Gastrocnemius medialis (tissue), 4 donors: Measurements from ENCODE around the gene SVOPL. TPM values are rescaled to one million over a fixed set of nuclear protein-coding genes. Genes with fewer than 3 reads are reported as not detected.

ENCODE experiments used
- ATAC-seq, 2 donors: fragments of 150-250 bp; one replicate each; pipeline ENCODE4 v1.9.1; 2016
- DNase-seq, 2 donors: peaks; one replicate each; pipeline ENCODE4 v3.0.0-alpha.2; 2019
- H3K27ac ChIP-seq, 4 donors: fragments of 200-600 bp; sonication (generic); 1 replicate in 1 of 4; 2 replicates in 3 of 4; pipeline ENCODE4 v1.5.1; 2016 to 2018; ENCODE audit warnings: mild to moderate bottlenecking in 2 of 4, moderate library complexity in 1 of 4
- H3K27me3 ChIP-seq, 3 donors: fragments of 200-600 bp; sonication (generic) in 2 of 3; 1 replicate in 1 of 3; 2 replicates in 2 of 3; pipeline versions ENCODE4 v1.5.1 to v1.6.0; 2016 to 2019; ENCODE audit warnings: mild to moderate bottlenecking in 1 of 3, moderate library complexity in 1 of 3
- H3K36me3 ChIP-seq, 2 donors: fragments of 200-600 bp; sonication (generic) in 1 of 2; one replicate each; pipeline ENCODE4 v1.5.1; 2017 to 2018
- H3K4me1 ChIP-seq, 2 donors: fragments of 200-600 bp; sonication (generic) in 1 of 2; one replicate each; pipeline ENCODE4 v1.5.1; 2016 to 2017; ENCODE audit warnings: mild to moderate bottlenecking in 2 of 2
- H3K4me3 ChIP-seq, 4 donors: fragments of 200-600 bp; sonication (generic) in 3 of 4; 1 replicate in 1 of 4; 2 replicates in 3 of 4; pipeline ENCODE4 v1.5.1; 2016 to 2019; ENCODE audit warnings: mild to moderate bottlenecking in 2 of 4
- H3K9me3 ChIP-seq, 3 donors: fragments of 200-600 bp; sonication (generic) in 2 of 3; 1 replicate in 1 of 3; 2 replicates in 2 of 3; pipeline ENCODE4 v1.5.1; 2016 to 2019
- CTCF ChIP-seq, 5 experiments: fragments of 450-650 bp in 3 of 5; fragments of 200-600 bp in 2 of 5; sonication (generic) in 2 of 5; IDR thresholded peaks in 4 of 5; conservative IDR thresholded peaks in 1 of 5; 1 replicate in 4 of 5; 2 replicates in 1 of 5; pipeline ENCODE4 v1.5.1; 2016 to 2019; ENCODE audit warnings: antibody characterized with exemption in 5 of 5, mild to moderate bottlenecking in 3 of 5, moderate library complexity in 3 of 5
- POLR2A ChIP-seq, 2 donors: fragments of 450-650 bp; IDR thresholded peaks; one replicate each; pipeline ENCODE4 v1.6.1; 2017; ENCODE audit warnings: antibody characterized with exemption in 2 of 2, mild to moderate bottlenecking in 2 of 2, moderate library complexity in 2 of 2
- in situ Hi-C, 4 donors: fragments of 200-750 bp; cut with MboI; loops; one replicate each; pipeline versions ENCODE4 v1.15.0 to v1.8.0; 2017; ENCODE audit warnings: low sequenced_read_pairs in 4 of 4
- intact Hi-C: fragments of 100-400 bp; cut with DNase I; formaldehyde crosslinking; loops from one replicate; pipeline ENCODE4 v1.15.1; 2023; ENCODE audit warnings: low total_unique reads
- total RNA-seq, 4 donors: library from RNA; depleted of rRNA; stranded (reverse); fragments of >200 nt; gene quantifications; one replicate each; pipeline versions ENCODE4 v1.1.0 to v1.2.3, GENCODE V29; 2016

SVOPL gene
- total RNA-seq, 4 donors from 2014 or later: not detected

DNA sequence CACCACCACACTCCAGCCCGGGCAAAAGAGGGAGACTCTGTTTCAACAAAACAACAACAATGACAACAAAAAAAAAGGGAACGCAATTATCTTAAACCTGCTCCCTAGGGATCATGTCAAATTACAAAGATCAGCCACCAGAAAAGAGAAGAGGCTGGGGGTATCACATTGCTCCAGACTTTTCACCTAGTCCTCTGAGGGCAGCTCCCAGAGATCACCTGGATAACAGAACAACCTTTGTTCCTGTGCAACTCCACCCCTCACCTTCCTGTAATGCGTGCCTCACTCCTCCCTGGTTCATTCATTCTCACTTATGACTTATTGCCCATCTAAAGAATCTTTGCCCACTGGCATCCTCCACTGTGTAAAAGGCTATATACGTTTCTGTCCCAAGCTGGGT is 31.8 kb downstream of the SVOPL start:
- intact Hi-C loops (no loop called here), in situ Hi-C loops (no loop called here)
- ATAC-seq: no peak
- no peaks in the 10 kb centered on the region for H3K9me3 ChIP-seq
- no peak overlapping the region for H3K4me3 ChIP-seq
- no peak for DNase-seq
- TF ChIP-seq CTCF (IDR thresholded peaks at IDR 0.05 in 4 of 5, conservative IDR thresholded peaks at IDR 0.05 in 1 of 5) (no peak), POLR2A (IDR thresholded peaks at IDR 0.05) (no peak)
- peaks cover 0 to 5% (median 5%) of the 10 kb centered on the region in 3 donors for H3K27me3 ChIP-seq
- H3K36me3 ChIP-seq: no peaks in the 10 kb centered on the region
- H3K4me1 ChIP-seq: no peaks in the 10 kb centered on the region
- H3K27ac ChIP-seq: no peak overlapping the region

DNA sequence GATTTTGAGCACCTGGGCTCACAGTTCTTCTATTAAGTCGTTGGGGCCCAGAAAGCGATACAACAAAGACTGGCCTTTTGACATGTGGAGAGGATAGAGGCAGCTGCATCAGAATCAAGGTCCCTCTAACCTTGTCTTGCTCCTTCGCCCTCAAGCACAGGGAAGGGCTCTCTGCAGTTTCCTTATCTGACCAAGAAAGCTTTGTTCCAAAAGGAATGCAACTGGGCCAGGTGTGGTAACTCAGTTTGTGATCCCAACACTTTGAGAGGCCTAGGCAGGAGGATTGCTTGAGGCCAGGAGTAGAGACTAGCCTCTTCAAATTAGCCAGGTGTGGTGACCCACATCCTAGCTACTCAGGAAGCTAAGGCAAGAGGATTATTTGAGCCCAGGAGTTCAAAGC is 32.2 kb downstream of the SVOPL start:
- peaks cover 0 to 9% (median 5%) of the 10 kb centered on the region in 3 donors for H3K27me3 ChIP-seq
- no peak overlapping the region for H3K27ac ChIP-seq
- TF ChIP-seq POLR2A (IDR thresholded peaks at IDR 0.05) (no peak), CTCF (IDR thresholded peaks at IDR 0.05 in 4 of 5, conservative IDR thresholded peaks at IDR 0.05 in 1 of 5) (no peak)
- no peaks in the 10 kb centered on the region for H3K36me3 ChIP-seq
- no peak for ATAC-seq
- no peaks in the 10 kb centered on the region for H3K4me1 ChIP-seq
- no peaks in the 10 kb centered on the region for H3K9me3 ChIP-seq
- H3K4me3 ChIP-seq: no peak overlapping the region
- no peak for DNase-seq
- intact Hi-C loops (no loop called here), in situ Hi-C loops (no loop called here)

DNA sequence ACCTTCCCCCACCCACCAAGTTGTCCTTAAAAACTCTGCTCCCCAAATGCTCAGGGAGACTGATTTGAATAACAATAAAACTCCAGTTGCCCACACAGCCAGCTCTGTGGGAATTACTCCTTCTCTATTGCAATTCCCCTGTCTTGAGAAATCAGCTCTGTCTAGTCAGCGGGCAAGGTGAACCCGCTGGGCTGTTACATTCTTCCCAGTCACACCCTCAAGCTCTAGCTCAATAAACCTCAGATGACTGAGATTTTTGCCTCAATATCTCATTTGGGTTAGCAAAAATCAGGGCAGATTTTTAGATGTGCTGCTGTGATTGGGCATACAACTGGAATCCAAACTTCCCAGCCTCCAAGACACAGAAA is 32.9 kb downstream of the SVOPL start:
- DNase-seq: no peak
- peaks cover 0 to 13% (median 5%) of the 10 kb centered on the region in 3 donors for H3K27me3 ChIP-seq
- intact Hi-C loops: no loop called here
- ATAC-seq: no peak
- no peaks in the 10 kb centered on the region for H3K36me3 ChIP-seq
- TF ChIP-seq CTCF (IDR thresholded peaks at IDR 0.05 in 4 of 5, conservative IDR thresholded peaks at IDR 0.05 in 1 of 5): no peak
- no peak for TF ChIP-seq POLR2A (IDR thresholded peaks at IDR 0.05)
- no peak overlapping the region for H3K27ac ChIP-seq
- in situ Hi-C loops: no loop called here
- no peak overlapping the region for H3K4me3 ChIP-seq
- no peaks in the 10 kb centered on the region for H3K9me3 ChIP-seq
- H3K4me1 ChIP-seq: no peaks in the 10 kb centered on the region

- Histone ChIP-seq H3K4me3 (no peak overlapping the region), H3K36me3 (no peaks in the 10 kb centered on the region), H3K27ac (no peak overlapping the region), H3K27me3 (peaks cover 0 to 17% (median 5%) of the 10 kb centered on the region in 3 donors), H3K4me1 (no peaks in the 10 kb centered on the region), H3K9me3 (no peaks in the 10 kb centered on the region)
- in situ Hi-C loops (no loop called here), intact Hi-C loops (no loop called here)
- ATAC-seq: no peak
- DNase-seq: no peak
- TF ChIP-seq CTCF (IDR thresholded peaks at IDR 0.05 in 4 of 5, conservative IDR thresholded peaks at IDR 0.05 in 1 of 5) (no peak), POLR2A (IDR thresholded peaks at IDR 0.05) (no peak)
These were observed 33.5 kb downstream of the SVOPL start for GRCh38 chr7:138667535-138668228.

- Histone ChIP-seq H3K4me3 (no peak overlapping the region), H3K36me3 (no peaks in the 10 kb centered on the region), H3K27me3 (peaks cover 0 to 20% (median 5%) of the 10 kb centered on the region in 3 donors), H3K27ac (no peak overlapping the region), H3K9me3 (no peaks in the 10 kb centered on the region), H3K4me1 (no peaks in the 10 kb centered on the region)
- ATAC-seq (no peak), DNase-seq (no peak)
- intact Hi-C loops (no loop called here), in situ Hi-C loops (no loop called here)
- TF ChIP-seq POLR2A (IDR thresholded peaks at IDR 0.05): no peak
- no peak for TF ChIP-seq CTCF (IDR thresholded peaks at IDR 0.05 in 4 of 5, conservative IDR thresholded peaks at IDR 0.05 in 1 of 5)
These were observed 34.8 kb downstream of the SVOPL start for GRCh38 chr7:138666385-138666784.
